ENCODE measurements around the gene KRTAP5-5.
"Not testable (repeated sequence)": the region's sequence is repeated elsewhere in the genome, so short reads cannot be mapped to it uniquely, and the experiment has no call there.

The KRTAP5-5 gene, protein sequence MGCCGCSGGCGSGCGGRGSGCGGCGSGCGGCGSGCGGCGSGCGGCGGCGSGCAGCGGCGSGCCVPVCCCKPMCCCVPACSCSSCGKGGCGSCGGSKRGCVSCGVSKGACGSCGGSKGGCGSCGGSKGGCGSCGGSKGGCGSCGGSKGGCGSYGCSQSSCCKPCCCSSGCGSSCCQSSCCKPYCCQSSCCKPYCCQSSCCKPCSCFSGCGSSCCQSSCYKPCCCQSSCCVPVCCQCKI

GRCh38 chr11:1629326-1630185 lies at the start of gene KRTAP5-5:
KRTAP5-5 (plus strand) TSS chr11:1629775; CDS start chr11:1629841, 66 bp downstream.
- DNase-seq (ENCODE audit: low read depth) = no peak

DNA sequence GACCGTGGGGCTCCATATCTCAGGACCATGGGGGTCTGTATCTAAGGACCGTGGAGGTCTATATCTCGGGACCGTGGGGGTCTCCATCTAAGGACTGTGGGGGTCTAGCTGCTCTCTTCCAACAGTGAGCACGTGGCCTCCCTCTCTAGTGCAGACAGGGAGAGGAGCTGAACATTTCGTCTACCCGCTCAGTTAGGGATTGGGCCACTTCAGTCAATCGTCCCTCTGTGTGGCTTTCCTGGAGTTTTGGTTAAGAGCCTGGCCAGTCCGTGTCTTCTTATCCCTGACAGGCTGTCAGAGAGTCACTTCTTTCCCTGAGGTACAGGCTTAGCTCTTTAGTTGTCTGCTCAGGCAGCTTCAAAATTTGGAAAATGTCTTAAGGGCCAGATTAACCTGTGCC lies 47.6 kb upstream of the KRTAP5-5 start:
- DNase-seq (ENCODE audit: low read depth) = no peak

DNA sequence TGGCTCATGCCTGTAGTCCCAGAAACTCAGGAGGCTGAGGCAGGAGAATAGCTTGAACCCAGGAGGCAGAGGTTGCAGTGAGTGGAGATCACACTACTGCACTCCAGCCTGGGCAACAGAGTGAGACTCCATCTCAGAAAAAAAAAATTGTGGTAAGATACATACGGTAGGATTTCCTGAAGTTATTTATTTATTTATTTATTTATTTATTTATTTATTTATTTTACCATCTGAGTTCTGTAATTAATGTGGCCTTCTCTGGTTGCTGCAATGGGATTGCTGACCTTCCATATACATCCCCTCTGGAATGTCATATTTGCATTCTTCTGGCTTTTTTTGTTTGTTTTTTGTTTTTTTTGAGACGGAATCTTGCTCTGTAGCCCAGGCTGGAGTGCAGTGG lies 46.7 kb upstream of the KRTAP5-5 start:
- DNase-seq (ENCODE audit: low read depth) = not testable (repeated sequence)

DNA sequence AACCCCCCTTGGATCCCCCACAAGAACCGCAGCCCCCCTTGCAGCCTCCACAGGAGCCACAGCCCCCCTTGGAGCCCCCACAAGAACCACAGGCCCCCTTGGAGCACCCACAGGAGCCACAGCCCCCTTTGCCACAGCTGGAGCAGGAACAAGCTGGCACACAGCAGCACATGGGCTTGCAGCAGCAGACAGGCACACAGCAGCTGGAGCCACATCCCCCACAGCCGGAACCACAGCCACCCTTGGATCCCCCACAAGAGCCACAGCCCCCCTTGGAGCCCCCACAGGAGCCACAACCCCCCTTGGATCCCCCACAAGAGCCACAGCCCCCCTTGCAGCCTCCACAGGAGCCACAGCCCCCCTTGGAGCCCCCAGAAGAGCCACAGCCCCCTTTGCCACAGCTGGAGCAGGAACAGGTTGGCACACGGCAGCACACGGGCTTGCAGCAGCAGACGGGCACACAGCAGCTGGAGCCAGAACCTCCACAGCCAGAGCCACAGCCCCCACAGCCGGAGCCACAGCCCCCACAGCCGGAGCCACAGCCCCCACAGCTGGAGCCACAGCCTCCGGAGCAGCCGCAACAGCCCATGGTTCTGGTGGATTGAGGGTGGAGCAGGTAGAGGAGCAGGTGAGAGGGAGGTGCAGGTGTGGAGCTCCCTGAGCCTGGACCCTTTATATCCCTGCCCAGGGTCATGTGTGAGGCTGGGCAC lies 44.8 kb upstream of the KRTAP5-5 start, which contains the start of gene KRTAP5-1:
Gene KRTAP5-1 (minus strand): TSS at position 623 of the 710 bp plus-strand sequence. CDS start 34 bp downstream, at position 589.
- not testable (repeated sequence) for DNase-seq (ENCODE audit: low read depth)

GRCh38 chr11:1586699-1587098 lies 42.9 kb upstream of the KRTAP5-5 start:
- DNase-seq (ENCODE audit: low read depth) = no peak

- DNase-seq (ENCODE audit: low read depth) = not testable (repeated sequence)
Observed at GRCh38 chr11:1589191-1589963, 40.2 kb upstream of the KRTAP5-5 start.

DNA sequence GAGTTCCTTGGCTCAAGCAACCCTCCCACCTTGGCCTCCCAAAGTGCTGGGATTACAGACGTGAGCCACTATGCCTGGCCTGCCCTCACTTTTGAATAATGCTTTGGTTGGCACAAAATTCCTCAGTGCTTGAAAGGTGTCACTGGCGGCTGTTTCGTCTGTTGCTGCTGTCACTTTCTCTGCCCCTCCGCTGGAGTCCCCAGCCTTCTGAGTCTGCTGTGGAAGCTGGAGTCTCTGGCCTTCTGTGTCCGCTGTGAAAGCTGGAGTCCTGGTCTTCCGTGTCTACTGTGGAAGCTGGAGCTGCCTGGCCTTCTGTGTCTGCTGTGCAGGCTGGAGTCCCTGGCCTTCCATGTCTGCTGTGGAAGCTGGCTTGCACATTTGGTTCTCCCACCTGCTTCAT lies 39.6 kb upstream of the KRTAP5-5 start:
- DNase-seq (ENCODE audit: low read depth) = no peak

- no peak for DNase-seq (ENCODE audit: low read depth)
Observed at GRCh38 chr11:1592628-1593027, 36.9 kb upstream of the KRTAP5-5 start.

- DNase-seq (ENCODE audit: low read depth) = not testable (repeated sequence)
Observed at GRCh38 chr11:1595994-1596575, 33.5 kb upstream of the KRTAP5-5 start.

DNA sequence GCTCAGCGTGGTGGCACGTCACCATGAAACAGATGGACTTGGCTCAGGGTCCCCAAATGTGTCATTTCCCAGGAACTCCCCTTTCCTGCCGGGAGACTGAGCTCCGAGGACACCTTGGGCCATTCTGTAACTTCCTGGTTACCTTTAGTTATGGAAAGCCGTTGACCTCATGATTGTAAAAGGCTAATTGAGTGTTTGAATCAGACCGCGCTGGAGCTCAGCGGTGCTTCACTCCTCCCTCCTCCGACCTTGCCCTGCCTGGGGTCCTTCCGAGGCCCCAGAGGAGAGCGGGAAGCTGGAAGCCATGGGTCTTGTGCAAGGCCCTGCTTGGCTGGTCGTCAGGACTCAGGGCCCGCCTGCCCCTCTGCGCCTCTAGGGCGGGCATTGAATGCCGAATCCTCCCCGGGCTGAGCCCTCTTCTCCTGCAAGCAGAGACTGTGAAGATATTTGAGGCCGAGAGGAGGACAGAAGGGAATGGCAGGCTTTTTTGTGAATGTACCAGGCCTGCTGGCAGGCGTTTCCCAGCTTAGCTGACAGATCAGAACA lies 32.9 kb upstream of the KRTAP5-5 start:
- DNase-seq (ENCODE audit: low read depth) = not testable (repeated sequence)

GRCh38 chr11:1597331-1597993 lies 32.1 kb upstream of the KRTAP5-5 start:
- no peak for DNase-seq (ENCODE audit: low read depth)

DNA sequence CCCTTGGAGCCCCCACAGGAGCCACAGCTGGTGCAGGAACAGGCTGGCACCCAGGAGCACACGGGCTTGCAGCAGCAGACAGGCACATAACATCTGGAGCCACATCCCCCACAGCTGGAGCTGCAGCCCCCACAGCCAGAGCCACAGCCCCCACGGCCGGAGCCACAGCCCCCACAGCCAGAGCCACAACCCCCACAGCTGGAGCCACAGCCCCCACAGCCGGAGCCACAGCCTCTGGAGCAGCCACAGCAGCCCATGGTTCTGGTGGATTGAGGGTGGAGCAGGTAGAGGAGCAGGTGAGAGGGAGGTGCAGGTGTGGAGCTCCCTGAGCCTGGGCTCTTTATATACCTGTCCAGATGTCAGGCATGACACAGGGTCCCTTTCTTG lies 31.6 kb upstream of the KRTAP5-5 start, which contains the start of gene KRTAP5-2:
Gene KRTAP5-2 (minus strand): TSS at position 301 of the 387 bp plus-strand sequence. CDS start 44 bp downstream, at position 257.
- DNase-seq (ENCODE audit: low read depth) = no peak

- DNase-seq (ENCODE audit: low read depth) = not testable (repeated sequence)
Observed at GRCh38 chr11:1598406-1598805, 31.2 kb upstream of the KRTAP5-5 start.

DNA sequence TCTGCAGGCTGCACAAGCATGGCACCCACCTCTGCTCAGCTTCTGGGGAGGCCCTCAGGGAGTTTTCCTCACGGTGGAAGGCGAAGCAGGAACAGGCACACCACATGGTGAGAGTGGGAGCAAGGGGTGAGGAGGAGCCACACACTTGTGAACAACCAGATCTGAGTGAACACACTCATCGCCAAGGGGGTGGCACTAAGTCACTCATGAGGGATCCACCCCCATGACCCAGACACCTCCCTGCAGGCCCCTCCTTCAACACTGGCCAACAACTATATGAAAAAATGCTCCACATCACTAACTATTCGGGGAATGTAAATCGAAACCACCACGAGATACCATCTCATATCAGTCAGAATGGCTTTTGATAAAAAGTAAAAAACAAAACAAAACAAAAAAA lies 30.8 kb upstream of the KRTAP5-5 start:
- no peak for DNase-seq (ENCODE audit: low read depth)

DNA sequence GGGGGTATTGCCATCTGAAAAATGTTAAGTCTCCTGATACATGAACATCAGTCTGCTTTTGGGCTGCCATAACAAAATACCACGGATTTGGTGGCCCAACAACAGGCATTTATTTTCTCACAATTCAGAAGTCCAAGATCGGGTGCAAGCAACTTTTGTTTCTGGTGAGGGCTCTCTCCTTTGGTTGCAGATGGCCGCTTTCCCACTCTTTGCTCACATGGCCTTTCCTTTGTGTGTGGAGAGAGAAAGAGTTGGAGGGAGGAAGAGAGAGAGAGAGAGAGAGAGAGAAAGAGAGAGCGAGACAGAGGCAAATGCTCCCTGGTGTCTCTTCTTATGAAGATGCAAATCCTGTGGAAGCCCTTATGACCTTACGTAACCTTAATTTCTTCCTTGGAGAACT lies 28.9 kb upstream of the KRTAP5-5 start:
- no peak for DNase-seq (ENCODE audit: low read depth)

DNA sequence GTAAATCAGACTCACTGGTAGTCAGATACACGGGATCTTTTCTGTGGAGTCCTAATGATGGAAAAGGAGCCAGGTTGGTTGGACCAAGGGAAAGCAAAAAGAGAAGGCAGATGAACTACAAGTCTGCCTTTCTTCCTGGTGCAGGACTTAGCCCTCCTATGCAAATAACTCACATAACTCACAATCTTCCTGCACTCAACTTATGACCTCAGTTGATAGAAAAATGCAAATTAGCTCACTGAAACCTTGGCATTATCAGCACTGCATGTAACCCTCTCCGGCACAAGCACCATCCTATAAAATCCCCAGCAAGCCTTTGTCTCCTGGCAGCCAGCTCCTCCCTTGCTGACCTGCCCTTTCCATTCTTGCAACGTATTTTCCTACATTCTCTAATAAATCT lies 27.9 kb upstream of the KRTAP5-5 start:
- not testable (repeated sequence) for DNase-seq (ENCODE audit: low read depth)

DNA sequence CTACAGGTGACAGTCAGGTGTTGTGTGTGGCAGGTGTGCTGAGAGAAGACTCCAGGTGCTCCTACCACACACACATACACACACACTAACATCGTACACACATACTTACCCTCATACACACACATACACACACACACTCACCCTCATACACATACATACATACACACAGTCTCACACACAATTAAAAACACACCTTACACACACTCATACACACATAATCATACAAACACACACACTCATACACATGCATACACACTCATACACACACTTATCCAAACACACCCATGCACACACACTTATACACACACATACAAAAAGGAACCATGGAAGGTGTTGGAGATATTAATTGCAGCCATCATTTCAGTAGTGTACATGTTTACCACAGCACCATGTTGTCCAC lies 25.9 kb upstream of the KRTAP5-5 start:
- DNase-seq (ENCODE audit: low read depth) = no peak

DNA sequence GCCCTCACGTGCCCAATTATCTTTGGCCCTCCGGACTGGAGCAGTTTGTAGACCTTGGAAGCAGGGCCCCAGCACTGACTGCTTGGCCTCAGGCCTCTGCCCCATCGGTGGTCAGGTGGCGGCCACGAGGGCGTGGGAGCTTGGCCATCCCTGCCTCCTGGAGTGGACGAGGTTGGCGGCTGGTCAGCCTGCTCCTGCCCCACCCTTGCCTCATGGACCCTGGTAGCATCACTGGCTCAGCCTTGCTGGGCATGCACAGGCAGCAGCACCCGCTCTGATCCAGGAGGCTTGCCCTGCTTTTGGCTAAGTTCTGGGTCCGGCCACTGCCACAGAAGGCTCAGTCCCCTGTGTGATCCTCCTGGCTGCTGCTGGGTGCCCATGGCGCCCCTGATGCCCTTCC lies 25.4 kb upstream of the KRTAP5-5 start:
- no peak for DNase-seq (ENCODE audit: low read depth)

- no peak for DNase-seq (ENCODE audit: low read depth)
Observed at GRCh38 chr11:1604711-1605110, 24.9 kb upstream of the KRTAP5-5 start.

DNA sequence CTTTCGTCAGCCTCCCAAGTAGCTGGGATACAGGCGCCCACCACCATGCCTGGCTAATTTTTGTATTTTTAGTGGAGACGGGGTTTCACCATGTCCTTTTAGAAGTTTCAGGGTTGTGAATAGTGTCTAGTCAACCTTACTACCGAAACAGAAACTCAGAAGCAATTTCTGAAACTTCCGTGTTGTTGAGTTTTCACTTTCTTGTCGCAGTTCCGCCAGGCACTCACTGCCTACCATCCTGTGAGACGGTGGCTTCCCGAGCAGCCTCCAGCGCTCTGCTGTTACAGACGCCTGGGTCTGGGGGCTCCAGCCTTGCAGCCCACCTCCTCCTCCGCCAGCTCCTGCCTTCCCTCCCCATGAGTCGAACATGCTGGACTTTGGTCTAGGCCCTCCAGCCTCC lies 23.7 kb upstream of the KRTAP5-5 start:
- DNase-seq (ENCODE audit: low read depth) = not testable (repeated sequence)
